ENCODE results near the gene KCTD3.

GRCh38 chr1:215590779-215591491 is 23.8 kb downstream of the KCTD3 start:
- TF ChIP-seq FOS (IDR thresholded peaks at IDR 0.05; ENCODE audit: borderline replicate concordance, insufficient read depth, low read length) (no peak), CTCF (IDR thresholded peaks at IDR 0.05; ENCODE audit: extremely low read depth in 1 of 2, insufficient read depth in 1 of 2, low read depth in 1 of 2, low read length in 2 of 2) (no peak), POLR2A (IDR thresholded peaks at IDR 0.05; ENCODE audit: low read depth, low read length) (no peak), GATA2 (IDR thresholded peaks at IDR 0.05; ENCODE audit: insufficient read depth, insufficient read length, low read depth, low read length) (no peak), EZH2 (IDR thresholded peaks at IDR 0.05; ENCODE audit: borderline replicate concordance, low read depth, low read length, severe bottlenecking) (no peak), POLR2AphosphoS5 (IDR thresholded peaks at IDR 0.05; ENCODE audit: insufficient read depth, low read depth, low read length) (no peak)
